Panc1 (cell line): Measurements from ENCODE around the gene LAMP1. TPM values are rescaled to one million over a fixed set of nuclear protein-coding genes. Genes with fewer than 3 reads are reported as not detected.

Experiments
- ATAC-seq: fragments of 200-7000 bp; cut with Tn5 transposase; 2 replicates; pipeline ENCODE4 v1.9.1; 2020; ENCODE audit warnings: mild to moderate bottlenecking, moderate library complexity
- BruUV-seq: library from RNA; stranded (reverse); fragments of 400-500 nt; replicated peaks from 2 replicates; lab custom pipeline; 2021; lab: Mats Ljungman, UMichigan
- CTCF ChIA-PET: fragments of 300-600 bp; sonication (Branson Sonifier 250); formaldehyde crosslinking; loops from one replicate; lab custom pipeline; 2022; ENCODE audit warnings: antibody characterized with exemption; lab: Charles Lee
- POLR2A ChIA-PET: fragments of 300-600 bp; sonication (Branson Sonifier 250); formaldehyde crosslinking; loops from one replicate; lab custom pipeline; 2022; ENCODE audit warnings: antibody characterized with exemption; lab: Charles Lee
- DNase-seq: peaks from one replicate; pipeline ENCODE4 v3.0.0-alpha.2; 2010; ENCODE audit warnings: low read depth, low spot score
- H3K27ac ChIP-seq: 2 replicates; pipeline ENCODE4 v1.5.1; 2011; ENCODE audit warnings: mild to moderate bottlenecking, low read length, inconsistent platforms
- H3K27me3 ChIP-seq: fragments of 200-500 bp; sonication (Bioruptor generic); 2 replicates; pipeline ENCODE4 v1.6.0; 2014; ENCODE audit warnings: low read length, inconsistent platforms; ENCODE audit not compliant: control insufficient read depth, insufficient read depth
- H3K36me3 ChIP-seq: fragments of 200-500 bp; sonication (Bioruptor generic); 2 replicates; pipeline ENCODE4 v1.5.1; 2014; ENCODE audit warnings: inconsistent platforms, mild to moderate bottlenecking, low read length, moderate library complexity; ENCODE audit not compliant: control insufficient read depth, insufficient read depth
- H3K4me1 ChIP-seq: 2 replicates; pipeline ENCODE4 v1.5.1; 2011; ENCODE audit warnings: inconsistent platforms, mild to moderate bottlenecking, low read length, moderate library complexity; ENCODE audit not compliant: control insufficient read depth, insufficient read depth
- H3K4me3 ChIP-seq, 2 experiments: 2 replicates each; pipeline ENCODE4 v1.5.1; 2011 to 2012; ENCODE audit warnings: low read depth in 2 of 2, low read length in 2 of 2, mild to moderate bottlenecking in 2 of 2, inconsistent platforms in 1 of 2, moderate library complexity in 1 of 2
- H3K9me3 ChIP-seq: fragments of 200-500 bp; sonication (Bioruptor generic); 2 replicates; pipeline ENCODE4 v1.5.1; 2014; ENCODE audit warnings: low read depth, mild to moderate bottlenecking, inconsistent platforms, low read length, moderate library complexity; ENCODE audit not compliant: control insufficient read depth, insufficient read depth
- POLR2AphosphoS5 ChIP-seq: IDR thresholded peaks from 2 replicates; pipeline ENCODE4 v1.6.1; 2012; ENCODE audit warnings: mild to moderate bottlenecking, low read depth, low read length, moderate library complexity
- REST ChIP-seq, 2 experiments: IDR thresholded peaks; 2 replicates each; pipeline ENCODE4 v1.6.1; 2011 to 2012; ENCODE audit warnings: low read depth in 2 of 2, control low read depth in 1 of 2, low read length in 1 of 2, mild to moderate bottlenecking in 1 of 2, moderate library complexity in 1 of 2; ENCODE audit not compliant: insufficient read depth in 1 of 2
- SIN3A ChIP-seq: IDR thresholded peaks from 2 replicates; pipeline ENCODE4 v1.6.1; 2012; ENCODE audit warnings: low read depth, mild to moderate bottlenecking, low read length, moderate library complexity, borderline replicate concordance; ENCODE audit not compliant: insufficient read depth
- TCF7L2 ChIP-seq: IDR thresholded peaks from 2 replicates; pipeline ENCODE4 v1.6.1; 2011; ENCODE audit warnings: mild to moderate bottlenecking, low read depth, low read length, inconsistent platforms
- in situ Hi-C: cut with HindIII; loops from 2 replicates; pipeline ENCODE4 v1.10.0; 2016; ENCODE audit warnings: low sequenced_read_pairs, low pct_unique_long_range_greater_than_20kb
- intact Hi-C: fragments of 100-400 bp; cut with micrococcal nuclease; formaldehyde crosslinking; loops from one replicate; pipeline ENCODE4 v1.10.0; 2022; ENCODE audit not compliant: unreplicated experiment
- total RNA-seq: library from RNA; stranded (reverse); gene quantifications from one replicate; pipeline ENCODE4 v1.2.1, GENCODE V29; 2021; ENCODE audit not compliant: unreplicated experiment
- TF ChIP-seq, protein P1 (sequence below): fragments of 450-650 bp; IDR thresholded peaks from 2 replicates; pipeline ENCODE4 v1.5.1; 2017; ENCODE audit warnings: mild to moderate bottlenecking

LAMP1 gene
- total RNA-seq, 1 experiment from 2014 or later: 212 TPM

DNA sequence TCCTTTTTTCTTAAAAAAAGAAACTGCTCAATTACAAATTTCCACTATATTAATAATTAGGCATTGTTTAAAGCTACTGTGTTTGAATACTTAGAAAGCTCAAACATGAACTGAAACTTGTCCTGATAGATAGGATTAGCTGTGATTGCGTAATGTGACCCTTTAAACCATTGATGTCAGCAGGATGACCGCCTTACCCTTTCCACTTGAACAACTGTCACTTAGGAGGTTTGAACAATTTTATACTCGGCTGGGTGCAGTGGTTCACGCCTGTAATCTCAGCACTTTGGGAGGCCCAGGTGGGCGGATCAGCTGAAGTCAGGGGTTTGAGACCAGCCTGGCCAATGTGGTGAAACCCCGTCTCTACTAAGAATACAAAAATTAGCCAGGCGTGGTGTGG, 2.9 kb downstream of the LAMP1 start:
- intact Hi-C loops: no loop called here

DNA sequence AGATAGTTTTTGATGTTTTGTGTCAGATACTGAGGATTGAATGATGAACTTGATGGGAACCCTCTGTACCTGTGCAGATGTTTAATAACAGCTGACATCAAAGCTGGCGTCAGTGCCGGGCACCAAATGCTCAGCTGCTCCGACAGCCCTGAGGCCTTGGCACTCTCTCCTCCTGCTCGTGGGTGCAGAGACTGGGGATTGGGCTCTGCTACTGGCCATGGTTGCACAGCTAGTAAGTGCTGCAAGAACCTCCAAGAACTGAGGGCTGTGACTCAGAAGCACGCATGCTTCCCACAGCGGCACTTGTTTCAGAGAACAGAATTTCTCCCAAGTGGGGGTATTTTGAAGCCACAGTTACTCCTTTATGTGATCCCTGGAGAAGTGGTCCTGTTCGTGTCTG, 5.9 kb downstream of the LAMP1 start:
- TF ChIP-seq REST (IDR thresholded peaks at IDR 0.05; ENCODE audit: insufficient read depth in 1 of 2, low read depth in 2 of 2, low read length in 1 of 2): no peak
- TF ChIP-seq POLR2AphosphoS5: no peak
- no peak for TF ChIP-seq SIN3A
- no peak for TF ChIP-seq TCF7L2
- TF ChIP-seq, protein P1, sequence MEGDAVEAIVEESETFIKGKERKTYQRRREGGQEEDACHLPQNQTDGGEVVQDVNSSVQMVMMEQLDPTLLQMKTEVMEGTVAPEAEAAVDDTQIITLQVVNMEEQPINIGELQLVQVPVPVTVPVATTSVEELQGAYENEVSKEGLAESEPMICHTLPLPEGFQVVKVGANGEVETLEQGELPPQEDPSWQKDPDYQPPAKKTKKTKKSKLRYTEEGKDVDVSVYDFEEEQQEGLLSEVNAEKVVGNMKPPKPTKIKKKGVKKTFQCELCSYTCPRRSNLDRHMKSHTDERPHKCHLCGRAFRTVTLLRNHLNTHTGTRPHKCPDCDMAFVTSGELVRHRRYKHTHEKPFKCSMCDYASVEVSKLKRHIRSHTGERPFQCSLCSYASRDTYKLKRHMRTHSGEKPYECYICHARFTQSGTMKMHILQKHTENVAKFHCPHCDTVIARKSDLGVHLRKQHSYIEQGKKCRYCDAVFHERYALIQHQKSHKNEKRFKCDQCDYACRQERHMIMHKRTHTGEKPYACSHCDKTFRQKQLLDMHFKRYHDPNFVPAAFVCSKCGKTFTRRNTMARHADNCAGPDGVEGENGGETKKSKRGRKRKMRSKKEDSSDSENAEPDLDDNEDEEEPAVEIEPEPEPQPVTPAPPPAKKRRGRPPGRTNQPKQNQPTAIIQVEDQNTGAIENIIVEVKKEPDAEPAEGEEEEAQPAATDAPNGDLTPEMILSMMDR: no peak
- no peaks in the 10 kb centered on the region for H3K27me3 ChIP-seq
- intact Hi-C loops: no loop called here
- H3K27ac ChIP-seq: no peak overlapping the region
- peaks cover 4% of the 10 kb centered on the region for H3K4me1 ChIP-seq
- POLR2A ChIA-PET: no interaction called here
- H3K36me3 ChIP-seq: no peaks in the 10 kb centered on the region; the same call in 1 of the 2 replicates
- BruUV-seq: no TSS peak
- H3K4me3 ChIP-seq: no peak overlapping the region
- CTCF ChIA-PET: no interaction called here
- ATAC-seq: no peak
- DNase-seq: no peak
- H3K9me3 ChIP-seq: no peaks in the 10 kb centered on the region
- in situ Hi-C loops: no loop called here

More for the DNA sequence above, 2.9 kb downstream of the LAMP1 start:
- H3K27ac ChIP-seq: no peak overlapping the region
- CTCF ChIA-PET: no interaction called here
- DNase-seq: no peak
- peaks cover 4% of the 10 kb centered on the region for H3K4me1 ChIP-seq
- no TSS peak for BruUV-seq
- in situ Hi-C loops: no loop called here
- H3K36me3 ChIP-seq: peaks cover 3% of the 10 kb centered on the region; the same call in 1 of the 2 replicates
- H3K9me3 ChIP-seq: no peaks in the 10 kb centered on the region
- POLR2A ChIA-PET: no interaction called here
- H3K4me3 ChIP-seq: no peak overlapping the region
- no peak for ATAC-seq
- H3K27me3 ChIP-seq: no peaks in the 10 kb centered on the region
- TF ChIP-seq POLR2AphosphoS5: no peak
- TF ChIP-seq TCF7L2: no peak
- TF ChIP-seq REST (IDR thresholded peaks at IDR 0.05; ENCODE audit: insufficient read depth in 1 of 2, low read depth in 2 of 2, low read length in 1 of 2): no peak
- TF ChIP-seq, protein P1: no peak
- TF ChIP-seq SIN3A: no peak
